K562 (cell line): ENCODE measurements around the gene SEC16A. TPM values are rescaled to one million over a fixed set of nuclear protein-coding genes. Genes with fewer than 3 reads are reported as not detected.
A peak's percentile ranks its signal among the peaks of the same experiment; 100 is the strongest.

Source experiments
- COPS2 ChIP-seq: fragments of 450-650 bp; conservative IDR thresholded peaks from 2 replicates; pipeline ENCODE4 v1.6.1; 2016; ENCODE audit warnings: mild to moderate bottlenecking, moderate library complexity
- DACH1 ChIP-seq: fragments of 450-650 bp; IDR thresholded peaks from 2 replicates; pipeline ENCODE4 v1.6.1; 2018; ENCODE audit not compliant: partially characterized antibody
- DNMT1 ChIP-seq: fragments of 450-650 bp; IDR thresholded peaks from 2 replicates; pipeline ENCODE4 v1.6.1; 2016; ENCODE audit warnings: antibody characterized with exemption, mild to moderate bottlenecking
- HDGF ChIP-seq: fragments of 450-650 bp; IDR thresholded peaks from 2 replicates; pipeline ENCODE4 v1.6.1; 2016
- HNRNPH1 ChIP-seq: fragments of 200-400 bp; formaldehyde crosslinking; optimal IDR thresholded peaks from 2 replicates; pipeline ENCODE3; 2017; ENCODE audit warnings: low read depth, mild to moderate bottlenecking, low read length, moderate library complexity
- HNRNPUL1 ChIP-seq: fragments of 200-400 bp; formaldehyde crosslinking; IDR thresholded peaks from 2 replicates; pipeline ENCODE4 v1.6.1; 2017; ENCODE audit warnings: low read length
- L3MBTL2 ChIP-seq: fragments of 450-650 bp; IDR thresholded peaks from 2 replicates; pipeline ENCODE4 v1.6.1; 2016; ENCODE audit warnings: mild to moderate bottlenecking, moderate library complexity
- MAFF ChIP-seq: IDR thresholded peaks from 2 replicates; pipeline ENCODE4 v1.6.1; 2012; ENCODE audit warnings: low read length, improper control_type of control experiment
- NCOR1 ChIP-seq: fragments of 450-650 bp; IDR thresholded peaks from 2 replicates; pipeline ENCODE4 v1.6.1; 2016; ENCODE audit warnings: mild to moderate bottlenecking, moderate library complexity
- NKRF ChIP-seq: fragments of 450-650 bp; IDR thresholded peaks from 2 replicates; pipeline ENCODE4 v1.6.1; 2016; ENCODE audit warnings: borderline replicate concordance
- NONO ChIP-seq, 2 experiments: fragments of 200-400 bp in 1 of 2; fragments of 450-650 bp in 1 of 2; formaldehyde crosslinking in 1 of 2; IDR thresholded peaks; 2 replicates each; pipeline ENCODE4 v1.6.1; 2017; ENCODE audit warnings: low read depth in 2 of 2, mild to moderate bottlenecking in 2 of 2, moderate library complexity in 2 of 2, low read length in 1 of 2
- RNF2 ChIP-seq: sonication (generic); IDR thresholded peaks from 2 replicates; pipeline ENCODE4 v1.6.1; 2016
- SIRT6 ChIP-seq: IDR thresholded peaks from one replicate; pipeline ENCODE4 v1.6.1; 2012; ENCODE audit warnings: low read depth, mild to moderate bottlenecking, control low read depth, inconsistent platforms, low read length, moderate library complexity
- SMAD3 ChIP-seq: fragments of 450-650 bp; formaldehyde crosslinking; conservative IDR thresholded peaks from 2 replicates; pipeline ENCODE4 v1.4.0; 2020; ENCODE audit warnings: mild to moderate bottlenecking
- STAT5A ChIP-seq: IDR thresholded peaks from 2 replicates; pipeline ENCODE4 v1.6.1; 2012; ENCODE audit warnings: low read length, inconsistent platforms, borderline replicate concordance
- TAF7 ChIP-seq: fragments of 450-650 bp; IDR thresholded peaks from 2 replicates; pipeline ENCODE4 v1.6.1; 2016; ENCODE audit warnings: missing genetic modification characterization, missing compliant biosample characterization
- YY1 ChIP-seq, 3 experiments: IDR thresholded peaks; 2 replicates each; pipeline ENCODE4 v1.6.1; 2011; ENCODE audit warnings: low read length in 2 of 3, mild to moderate bottlenecking in 2 of 3, moderate library complexity in 2 of 3, borderline replicate concordance in 1 of 3, control low read depth in 1 of 3, low read depth in 1 of 3; ENCODE audit not compliant: insufficient read depth in 3 of 3, insufficient replicate concordance in 2 of 3, control insufficient read depth in 1 of 3, insufficient read length in 1 of 3; ENCODE audit errors: extremely low read depth in 1 of 3
- ZKSCAN3 ChIP-seq: fragments of 250-450 bp; sonication (Bioruptor Pico); IDR thresholded peaks from 2 replicates; pipeline ENCODE4 v1.4.0; 2020
- ZNF217 ChIP-seq: sonication (generic); formaldehyde crosslinking; IDR thresholded peaks from 2 replicates; pipeline ENCODE4 v1.8.0; 2022; ENCODE audit warnings: mild to moderate bottlenecking, missing genetic modification reagents
- ZNF263 ChIP-seq: sonication (generic); formaldehyde crosslinking; IDR thresholded peaks from 2 replicates; pipeline ENCODE4 v1.8.0; 2022; ENCODE audit warnings: mild to moderate bottlenecking, missing genetic modification reagents, borderline replicate concordance
- ZNF3 ChIP-seq: fragments of 250-450 bp; sonication (Bioruptor Pico); IDR thresholded peaks from 2 replicates; pipeline ENCODE4 v1.5.0; 2021; ENCODE audit warnings: mild to moderate bottlenecking, moderate library complexity
- ZNF311 ChIP-seq: fragments of 250-450 bp; sonication (Bioruptor Pico); IDR thresholded peaks from 2 replicates; pipeline ENCODE4 v1.4.0; 2020; ENCODE audit warnings: mild to moderate bottlenecking, moderate library complexity
- polyA plus RNA-seq, 8 experiments: library from polyadenylated mRNA; depleted of rRNA in 4 of 8; stranded (reverse) in 5 of 8; unstranded in 3 of 8; fragments of >200 nt; fragmentation: Nextera tagmentation in 2 of 8; fragmentation: Illumina TruSeq in 1 of 8; extraction: Ambion mirVana in 2 of 8; extraction: Trizol in 1 of 8; gene quantifications; 2 replicates each; pipeline versions ENCODE4 v1.2.1 to v1.2.3, GENCODE V29; 2011 to 2014; ENCODE audit warnings: inconsistent platforms in 1 of 8, missing spikeins in 1 of 8
- total RNA-seq, 7 experiments: library from RNA; depleted of rRNA in 6 of 7; stranded (reverse); fragments of >200 nt in 6 of 7; fragmentation: Illumina TruSeq in 2 of 7; extraction: Trizol in 2 of 7; gene quantifications; 2 replicates each; pipeline versions ENCODE4 v1.2.1 to v1.2.3, GENCODE V29; 2011 to 2021; ENCODE audit warnings: low replicate concordance in 1 of 7
- TF ChIP-seq, protein P1 (sequence below): fragments of 450-650 bp; conservative IDR thresholded peaks from 2 replicates; pipeline ENCODE4 v1.6.1; 2016; ENCODE audit warnings: missing genetic modification characterization, low read depth, mild to moderate bottlenecking, control low read depth, missing compliant biosample characterization
- TF ChIP-seq, protein P2 (sequence below): fragments of 250-450 bp; sonication (Bioruptor Pico); IDR thresholded peaks from 2 replicates; pipeline ENCODE4 v1.5.0; 2020; ENCODE audit warnings: mild to moderate bottlenecking

Gene SEC16A
- total and polyA plus RNA-seq, 9 of the 15 experiments (the other 6 are each of a cell fraction or from before 2014, with no cell fraction given): 8.3 to 62.8 (median 14.0) TPM

- no peak for TF ChIP-seq DACH1
- no peak for TF ChIP-seq NKRF
- TF ChIP-seq NCOR1: no peak; the same call in 1 of the 2 replicates
- TF ChIP-seq, protein P1, sequence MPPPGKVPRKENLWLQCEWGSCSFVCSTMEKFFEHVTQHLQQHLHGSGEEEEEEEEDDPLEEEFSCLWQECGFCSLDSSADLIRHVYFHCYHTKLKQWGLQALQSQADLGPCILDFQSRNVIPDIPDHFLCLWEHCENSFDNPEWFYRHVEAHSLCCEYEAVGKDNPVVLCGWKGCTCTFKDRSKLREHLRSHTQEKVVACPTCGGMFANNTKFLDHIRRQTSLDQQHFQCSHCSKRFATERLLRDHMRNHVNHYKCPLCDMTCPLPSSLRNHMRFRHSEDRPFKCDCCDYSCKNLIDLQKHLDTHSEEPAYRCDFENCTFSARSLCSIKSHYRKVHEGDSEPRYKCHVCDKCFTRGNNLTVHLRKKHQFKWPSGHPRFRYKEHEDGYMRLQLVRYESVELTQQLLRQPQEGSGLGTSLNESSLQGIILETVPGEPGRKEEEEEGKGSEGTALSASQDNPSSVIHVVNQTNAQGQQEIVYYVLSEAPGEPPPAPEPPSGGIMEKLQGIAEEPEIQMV (tag): no peak
- TF ChIP-seq ZNF3 (CRISPR knock-in tag): no peak
- no peak for TF ChIP-seq ZNF263
- no peak for TF ChIP-seq HNRNPUL1
- TF ChIP-seq DNMT1: no peak
- no peak for TF ChIP-seq RNF2
- TF ChIP-seq COPS2: no peak
- no peak for TF ChIP-seq ZKSCAN3 (CRISPR knock-in tag)
- TF ChIP-seq HNRNPH1: no peak
- 0 out of 2 replicates have a peak, but pooled peaks have one; percentile 19 for TF ChIP-seq L3MBTL2
- TF ChIP-seq TAF7 (tag): peak; percentile 23; the same call in 1 of the 2 replicates
- peak; percentile 77 to 98 (median 95) for TF ChIP-seq YY1 (IDR thresholded peaks at IDR 0.05; ENCODE audit: borderline replicate concordance in 1 of 3, control insufficient read depth in 1 of 3, extremely low read depth in 1 of 3, insufficient read depth in 3 of 3, insufficient read length in 1 of 3, insufficient replicate concordance in 2 of 3, low read depth in 1 of 3, low read length in 2 of 3)
- TF ChIP-seq SIRT6: no peak
- TF ChIP-seq STAT5A: no peak
- no peak for TF ChIP-seq ZNF217 (CRISPR knock-in tag)
- TF ChIP-seq NONO (IDR thresholded peaks at IDR 0.05; ENCODE audit: low read depth in 2 of 2, low read length in 1 of 2): peak; percentile 53 to 84; a peak in 3 of 4 replicates
- TF ChIP-seq, protein P2, sequence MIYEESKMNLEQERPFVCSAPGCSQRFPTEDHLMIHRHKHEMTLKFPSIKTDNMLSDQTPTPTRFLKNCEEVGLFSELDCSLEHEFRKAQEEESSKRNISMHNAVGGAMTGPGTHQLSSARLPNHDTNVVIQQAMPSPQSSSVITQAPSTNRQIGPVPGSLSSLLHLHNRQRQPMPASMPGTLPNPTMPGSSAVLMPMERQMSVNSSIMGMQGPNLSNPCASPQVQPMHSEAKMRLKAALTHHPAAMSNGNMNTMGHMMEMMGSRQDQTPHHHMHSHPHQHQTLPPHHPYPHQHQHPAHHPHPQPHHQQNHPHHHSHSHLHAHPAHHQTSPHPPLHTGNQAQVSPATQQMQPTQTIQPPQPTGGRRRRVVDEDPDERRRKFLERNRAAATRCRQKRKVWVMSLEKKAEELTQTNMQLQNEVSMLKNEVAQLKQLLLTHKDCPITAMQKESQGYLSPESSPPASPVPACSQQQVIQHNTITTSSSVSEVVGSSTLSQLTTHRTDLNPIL (CRISPR knock-in tag): no peak
- TF ChIP-seq SMAD3: no peak
- no peak for TF ChIP-seq HDGF
- no peak for TF ChIP-seq ZNF311 (CRISPR knock-in tag)
- TF ChIP-seq MAFF: no peak
Observed at GRCh38 chr9:136482793-136483588, at the start of gene SEC16A (continued).
